Breast epithelium (tissue), 3 donors: Measurements from ENCODE around the gene PDE10A.

Experiments
- CTCF ChIP-seq, 3 donors: fragments of 450-650 bp; IDR thresholded peaks; one replicate each; pipeline ENCODE4 v1.5.1; 2016 to 2017; ENCODE audit warnings: antibody characterized with exemption in 3 of 3, mild to moderate bottlenecking in 3 of 3, moderate library complexity in 3 of 3
- POLR2A ChIP-seq: fragments of 450-650 bp; IDR thresholded peaks from one replicate; pipeline ENCODE4 v1.6.1; 2016; ENCODE audit warnings: antibody characterized with exemption, mild to moderate bottlenecking, moderate library complexity
- POLR2AphosphoS5 ChIP-seq, 3 donors: sonication (generic); formaldehyde crosslinking; IDR thresholded peaks; one replicate each; pipeline ENCODE4 v1.6.1; 2017; ENCODE audit warnings: antibody characterized with exemption in 3 of 3

DNA sequence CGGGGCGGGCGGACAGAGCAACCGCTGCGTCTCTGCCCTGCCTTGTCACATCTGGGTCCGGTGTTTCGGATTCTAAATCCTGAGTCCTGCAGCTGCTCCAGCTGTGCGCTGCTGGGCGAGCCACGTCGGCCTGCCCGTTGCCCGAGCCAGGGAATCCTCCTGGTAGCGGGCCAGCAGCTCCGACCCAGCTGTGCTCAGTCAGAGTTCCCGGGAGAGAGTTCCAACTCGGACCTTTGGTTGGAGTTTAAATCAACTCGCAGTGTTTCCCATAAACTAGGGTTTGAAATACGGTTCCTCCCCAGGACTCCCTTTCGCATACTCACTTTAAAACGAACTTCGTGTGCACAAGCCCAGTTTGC lies 315 bp upstream of the PDE10A start:
- TF ChIP-seq POLR2A (no peak), CTCF (IDR thresholded peaks at IDR 0.05) (no peak), POLR2AphosphoS5 (IDR thresholded peaks at IDR 0.05) (no peak)
